ENCODE measurements around the gene RETREG3.

DNA sequence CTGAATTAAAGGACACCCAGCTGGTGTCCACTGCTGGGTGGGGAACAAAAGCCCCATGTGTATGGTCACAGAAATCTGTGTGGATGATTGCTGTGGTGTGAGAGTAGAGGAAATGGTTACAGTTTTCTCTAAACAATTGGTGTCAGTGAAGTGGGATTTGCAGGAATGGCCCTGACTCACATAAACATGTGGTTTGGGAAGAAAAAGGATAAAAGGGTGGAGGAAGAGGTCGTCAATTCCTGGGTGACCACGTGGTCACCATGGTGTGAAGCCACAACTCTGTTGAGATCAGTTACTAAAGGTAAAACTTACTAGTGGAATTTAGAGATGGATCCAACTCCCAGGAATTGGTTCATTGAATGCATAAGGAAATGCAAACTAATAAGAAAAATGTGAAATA is 46.4 kb upstream of the RETREG3 start:
- TF ChIP-seq CTCF (IDR thresholded peaks at IDR 0.05; ENCODE audit: poor library complexity, severe bottlenecking) (no peak), RAD21 (conservative IDR thresholded peaks at IDR 0.05) (no peak), TAF1 (IDR thresholded peaks at IDR 0.05; ENCODE audit: low read depth) (no peak), SMC3 (conservative IDR thresholded peaks at IDR 0.05; ENCODE audit: poor library complexity) (no peak), POLR2AphosphoS5 (IDR thresholded peaks at IDR 0.05) (no peak), REST (IDR thresholded peaks at IDR 0.05; ENCODE audit: borderline replicate concordance) (no peak), MXI1 (conservative IDR thresholded peaks at IDR 0.05; ENCODE audit: poor library complexity, severe bottlenecking) (no peak), EZH2 (IDR thresholded peaks at IDR 0.05; ENCODE audit: borderline replicate concordance, insufficient read depth, low read length, poor library complexity, severe bottlenecking) (no peak), EP300 (conservative IDR thresholded peaks at IDR 0.05; ENCODE audit: poor library complexity, severe bottlenecking) (no peak)

Measured in neural cell (in vitro differentiated cells).